Measurements from ENCODE around the gene ALDH4A1. TPM values are rescaled to one million over a fixed set of nuclear protein-coding genes. Genes with fewer than 3 reads are reported as not detected.
A peak's percentile ranks its signal among the peaks of the same experiment; 100 is the strongest.

Gene ALDH4A1
- total RNA-seq, 2 experiments from 2014 or later, result 4.5 to 5.8 TPM

- Mint-ChIP-seq H3K36me3 (no peaks in the 10 kb centered on the region), H3K4me3 (no peak overlapping the region), H3K4me1 (no peaks in the 10 kb centered on the region), H3K27ac (no peak overlapping the region), H3K9me3 (ENCODE audit: low read depth) (no peaks in the 10 kb centered on the region), H3K27me3 (no peaks in the 10 kb centered on the region)
- ATAC-seq (no peak), DNase-seq (no peak)
- CTCF ChIA-PET, result no interaction called here
Observed at GRCh38 chr1:18881642-18882431, 20.5 kb downstream of the ALDH4A1 start.

DNA sequence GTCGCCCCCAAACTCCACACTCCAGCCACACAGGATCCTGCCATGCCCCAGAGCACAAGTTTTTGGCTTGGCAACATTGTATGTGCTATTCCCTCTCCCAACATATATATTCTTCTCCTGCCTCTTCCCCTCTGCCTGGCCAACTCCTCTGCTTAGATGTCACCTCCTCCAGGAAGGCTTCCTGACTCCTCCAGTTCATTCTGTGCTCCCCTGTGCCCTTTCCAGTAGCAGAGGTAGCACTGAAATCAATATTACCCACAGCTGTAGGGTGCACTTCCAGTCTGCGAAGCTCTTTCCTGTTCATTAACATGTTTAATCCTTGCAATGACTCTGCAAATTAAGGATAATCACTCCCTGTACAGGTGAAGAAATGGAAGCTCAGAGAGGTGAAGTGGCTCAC lies 21.2 kb downstream of the ALDH4A1 start:
- DNase-seq, result no peak
- no peak for ATAC-seq
- Mint-ChIP-seq H3K27me3 (no peaks in the 10 kb centered on the region), H3K9me3 (ENCODE audit: low read depth) (no peaks in the 10 kb centered on the region), H3K4me3 (no peak overlapping the region), H3K36me3 (no peaks in the 10 kb centered on the region), H3K27ac (no peak overlapping the region), H3K4me1 (no peaks in the 10 kb centered on the region)
- CTCF ChIA-PET, result no interaction called here

DNA sequence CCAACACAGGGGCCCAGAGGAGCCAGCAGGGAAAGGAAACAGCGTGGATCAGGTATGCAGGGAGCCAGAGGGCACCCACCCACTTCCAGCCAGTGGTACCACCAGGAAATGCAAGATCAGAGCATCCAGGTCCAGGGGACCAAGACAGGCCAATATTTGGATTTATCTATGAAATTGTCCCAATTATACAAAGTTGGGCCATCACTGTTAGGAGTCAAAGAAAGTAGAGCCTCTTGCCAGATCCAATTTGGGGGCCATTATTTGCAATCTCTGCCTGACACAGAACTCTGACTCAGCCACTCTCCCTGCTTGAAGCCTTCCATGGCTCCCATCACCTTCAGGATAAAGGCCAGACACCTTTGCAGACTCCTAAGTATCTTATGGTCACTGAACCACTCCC lies 21.8 kb downstream of the ALDH4A1 start:
- Mint-ChIP-seq H3K36me3 (no peaks in the 10 kb centered on the region), H3K4me1 (no peaks in the 10 kb centered on the region), H3K4me3 (no peak overlapping the region), H3K27ac (no peak overlapping the region), H3K9me3 (ENCODE audit: low read depth) (no peaks in the 10 kb centered on the region), H3K27me3 (no peaks in the 10 kb centered on the region)
- no peak for ATAC-seq
- CTCF ChIA-PET, result no interaction called here
- DNase-seq, result no peak

GRCh38 chr1:18879791-18880309 lies 22.5 kb downstream of the ALDH4A1 start:
- CTCF ChIA-PET, result no interaction called here
- no peak overlapping the region for H3K4me3 Mint-ChIP-seq
- no peak overlapping the region for H3K27ac Mint-ChIP-seq
- no peak for ATAC-seq
- H3K4me1 Mint-ChIP-seq, result no peaks in the 10 kb centered on the region
- H3K9me3 Mint-ChIP-seq (ENCODE audit: low read depth), result no peaks in the 10 kb centered on the region
- H3K36me3 Mint-ChIP-seq, result no peaks in the 10 kb centered on the region
- H3K27me3 Mint-ChIP-seq, result no peaks in the 10 kb centered on the region
- DNase-seq, result no peak

DNA sequence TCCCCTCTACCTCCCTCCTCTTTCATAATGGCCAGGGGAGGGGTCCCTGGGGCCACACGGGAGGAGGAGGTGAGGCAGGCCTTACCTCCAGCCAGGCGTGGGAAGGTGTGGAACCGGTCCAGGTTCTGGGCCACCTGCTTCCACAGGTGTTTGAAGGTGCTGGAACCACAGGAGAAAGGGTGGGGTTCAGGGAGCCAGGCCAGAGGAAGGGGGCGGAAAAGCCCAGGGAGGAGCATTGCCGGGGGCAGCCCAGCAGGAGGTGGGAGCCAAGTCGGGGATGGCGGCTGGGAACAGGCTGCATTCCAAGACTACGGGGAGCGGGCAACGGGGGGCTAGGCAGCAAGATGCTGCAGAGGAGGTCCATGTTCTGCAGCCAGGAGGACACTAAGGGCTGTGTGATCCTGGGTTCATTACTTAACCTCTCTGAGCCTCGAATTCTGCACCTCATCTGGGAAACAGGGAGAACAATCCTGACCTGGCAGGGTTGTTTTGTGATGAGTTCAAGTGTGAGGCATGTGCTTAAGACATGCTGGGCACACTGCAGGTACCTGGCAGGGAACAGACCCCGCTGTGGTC lies 23.1 kb downstream of the ALDH4A1 start:
- DNase-seq, result no peak
- no peaks in the 10 kb centered on the region for H3K4me1 Mint-ChIP-seq
- H3K27me3 Mint-ChIP-seq, result no peaks in the 10 kb centered on the region
- no peak for ATAC-seq
- H3K4me3 Mint-ChIP-seq, result no peak overlapping the region
- no peaks in the 10 kb centered on the region for H3K9me3 Mint-ChIP-seq (ENCODE audit: low read depth)
- H3K27ac Mint-ChIP-seq, result no peak overlapping the region
- no peaks in the 10 kb centered on the region for H3K36me3 Mint-ChIP-seq
- CTCF ChIA-PET, result no interaction called here

GRCh38 chr1:18878538-18879214 lies 23.7 kb downstream of the ALDH4A1 start:
- Mint-ChIP-seq H3K27me3 (no peaks in the 10 kb centered on the region), H3K36me3 (no peaks in the 10 kb centered on the region), H3K9me3 (ENCODE audit: low read depth) (no peaks in the 10 kb centered on the region), H3K4me1 (no peaks in the 10 kb centered on the region), H3K27ac (no peak overlapping the region), H3K4me3 (no peak overlapping the region)
- CTCF ChIA-PET, result no interaction called here
- DNase-seq (no peak), ATAC-seq (no peak)

GRCh38 chr1:18877282-18877681 lies 25.1 kb downstream of the ALDH4A1 start:
- no peaks in the 10 kb centered on the region for H3K36me3 Mint-ChIP-seq
- no peak overlapping the region for H3K4me3 Mint-ChIP-seq
- no peak overlapping the region for H3K27ac Mint-ChIP-seq
- H3K4me1 Mint-ChIP-seq, result no peaks in the 10 kb centered on the region
- CTCF ChIA-PET, result no interaction called here
- DNase-seq, result no peak
- H3K9me3 Mint-ChIP-seq (ENCODE audit: low read depth), result no peaks in the 10 kb centered on the region
- no peaks in the 10 kb centered on the region for H3K27me3 Mint-ChIP-seq
- no peak for ATAC-seq

GRCh38 chr1:18876210-18876609 lies 26.1 kb downstream of the ALDH4A1 start:
- Mint-ChIP-seq H3K36me3 (no peaks in the 10 kb centered on the region), H3K27me3 (no peaks in the 10 kb centered on the region), H3K27ac (no peak overlapping the region), H3K4me3 (no peak overlapping the region), H3K9me3 (ENCODE audit: low read depth) (no peaks in the 10 kb centered on the region), H3K4me1 (no peaks in the 10 kb centered on the region)
- DNase-seq (no peak), ATAC-seq (no peak)
- CTCF ChIA-PET, result interaction anchor here (1.0 to 2.2 kb wide), 4 partner anchors 8 to 83 kb away, joined by 3 to 12 read pairs (median 4); no protein-coding TSS in a partner anchor

GRCh38 chr1:18875796-18876128 lies 26.6 kb downstream of the ALDH4A1 start:
- no peak overlapping the region for H3K4me3 Mint-ChIP-seq
- DNase-seq (no peak), ATAC-seq (no peak)
- H3K4me1 Mint-ChIP-seq, result no peaks in the 10 kb centered on the region
- H3K27me3 Mint-ChIP-seq, result no peaks in the 10 kb centered on the region
- CTCF ChIA-PET, result interaction anchor here (0.7 to 2.2 kb wide), 9 partner anchors 9 to 812 kb away, joined by 3 to 12 read pairs (median 4); partner anchors contain the start of gene ALDH4A1
- no peak overlapping the region for H3K27ac Mint-ChIP-seq
- no peaks in the 10 kb centered on the region for H3K36me3 Mint-ChIP-seq
- no peaks in the 10 kb centered on the region for H3K9me3 Mint-ChIP-seq (ENCODE audit: low read depth)

DNA sequence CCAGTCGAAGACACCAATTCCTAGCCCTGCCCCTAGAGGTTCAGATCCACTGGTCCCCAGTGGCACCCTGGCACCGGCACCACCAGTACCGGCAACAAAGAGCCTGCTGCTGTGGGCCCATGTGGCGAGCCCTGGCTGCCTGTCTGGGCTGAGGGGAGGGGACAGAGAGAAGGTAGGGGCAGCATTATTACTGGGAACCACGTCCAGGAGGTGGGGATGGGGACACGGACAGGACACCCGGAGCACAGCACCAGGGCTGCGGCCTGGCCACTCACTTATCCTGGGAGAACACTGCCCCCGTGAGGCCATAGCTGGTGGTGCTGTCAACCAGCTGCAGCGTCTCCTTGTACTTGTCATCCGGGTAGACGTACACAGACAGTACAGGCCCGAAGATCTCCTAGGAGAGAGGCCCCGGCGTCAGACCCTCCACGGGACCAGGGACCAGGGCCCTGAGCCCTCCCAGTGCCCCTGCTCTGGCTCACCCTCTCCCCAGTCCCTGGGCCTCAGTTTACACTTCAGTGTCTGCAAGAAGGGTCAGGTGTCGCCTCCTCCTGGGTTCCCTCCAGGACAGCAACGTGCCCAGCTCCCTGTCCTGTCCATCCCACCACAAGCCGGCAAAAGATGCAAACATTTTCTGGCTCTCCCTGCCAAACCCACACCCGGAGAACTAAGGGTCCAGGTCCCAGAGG lies 27.1 kb downstream of the ALDH4A1 start:
- no peaks in the 10 kb centered on the region for H3K9me3 Mint-ChIP-seq (ENCODE audit: low read depth)
- ATAC-seq (peak; percentile 70), DNase-seq (peak; percentile 78)
- CTCF ChIA-PET, result interaction anchor here (0.7 to 2.2 kb wide), 10 partner anchors 9 to 812 kb away, joined by 3 to 12 read pairs (median 4); partner anchors contain the start of gene ALDH4A1
- no peaks in the 10 kb centered on the region for H3K36me3 Mint-ChIP-seq
- no peaks in the 10 kb centered on the region for H3K4me1 Mint-ChIP-seq
- H3K4me3 Mint-ChIP-seq, result no peak overlapping the region
- no peaks in the 10 kb centered on the region for H3K27me3 Mint-ChIP-seq
- H3K27ac Mint-ChIP-seq, result no peak overlapping the region

- H3K27me3 Mint-ChIP-seq, result no peaks in the 10 kb centered on the region
- H3K4me3 Mint-ChIP-seq, result no peak overlapping the region
- CTCF ChIA-PET, result interaction anchor here (1.0 to 2.2 kb wide), 6 partner anchors 10 to 277 kb away, joined by 4 to 12 read pairs (median 4); partner anchors contain the start of gene ALDH4A1
- no peaks in the 10 kb centered on the region for H3K9me3 Mint-ChIP-seq (ENCODE audit: low read depth)
- ATAC-seq, result no peak
- DNase-seq, result no peak
- no peak overlapping the region for H3K27ac Mint-ChIP-seq
- H3K4me1 Mint-ChIP-seq, result no peaks in the 10 kb centered on the region
- no peaks in the 10 kb centered on the region for H3K36me3 Mint-ChIP-seq
Observed at GRCh38 chr1:18874600-18874999, 27.8 kb downstream of the ALDH4A1 start.

- no peaks in the 10 kb centered on the region for H3K4me1 Mint-ChIP-seq
- no peak for DNase-seq
- CTCF ChIA-PET, result interaction anchor here (1.3 to 1.5 kb wide), 2 partner anchors 12 to 276 kb away, joined by 5 to 11 read pairs; no protein-coding TSS in a partner anchor
- no peaks in the 10 kb centered on the region for H3K36me3 Mint-ChIP-seq
- no peak overlapping the region for H3K4me3 Mint-ChIP-seq
- no peaks in the 10 kb centered on the region for H3K9me3 Mint-ChIP-seq (ENCODE audit: low read depth)
- H3K27ac Mint-ChIP-seq, result no peak overlapping the region
- ATAC-seq, result no peak
- no peaks in the 10 kb centered on the region for H3K27me3 Mint-ChIP-seq
Observed at GRCh38 chr1:18874036-18874435, 28.3 kb downstream of the ALDH4A1 start.

DNA sequence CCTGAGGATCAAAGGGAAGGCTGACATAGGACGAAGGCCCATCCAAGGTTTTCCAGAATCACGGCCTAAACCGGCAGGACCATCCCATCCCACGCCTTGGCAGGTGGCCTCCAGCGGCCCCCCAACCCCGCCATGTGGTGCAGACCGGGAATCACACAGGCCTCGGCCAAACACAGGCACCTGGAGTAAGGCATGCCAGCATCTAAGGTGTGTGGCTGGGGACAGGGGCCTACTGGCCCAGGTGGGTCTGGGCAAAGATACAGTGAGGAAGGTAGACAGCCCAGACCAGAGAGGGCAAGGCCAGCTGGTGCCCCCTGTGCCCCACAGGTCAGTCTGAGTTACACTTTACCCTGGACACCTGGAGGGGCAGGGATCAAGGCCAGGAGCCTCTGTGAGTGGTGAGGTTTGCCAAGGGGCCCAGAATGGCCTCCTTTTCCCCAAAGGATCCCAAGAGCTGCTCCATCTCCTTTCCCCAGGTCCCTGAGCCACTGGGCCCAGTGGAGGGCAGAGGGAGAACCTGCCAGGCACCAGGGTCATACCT lies 30.2 kb downstream of the ALDH4A1 start:
- Mint-ChIP-seq H3K27me3 (peaks cover under 1% of the 10 kb centered on the region), H3K4me1 (no peaks in the 10 kb centered on the region), H3K4me3 (no peak overlapping the region), H3K9me3 (ENCODE audit: low read depth) (no peaks in the 10 kb centered on the region), H3K27ac (no peak overlapping the region), H3K36me3 (no peaks in the 10 kb centered on the region)
- CTCF ChIA-PET, result interaction anchor here (1.5 kb wide), 1 partner anchor 12 kb away, joined by 4 read pairs; no protein-coding TSS in a partner anchor
- ATAC-seq (no peak), DNase-seq (no peak)
